Endothelial cell (in vitro differentiated cells): ENCODE results near the gene OR8D1. TPM values are rescaled to one million over a fixed set of nuclear protein-coding genes. Genes with fewer than 3 reads are reported as not detected.

Experiments
- DNase-seq: peaks from one replicate; pipeline ENCODE4 v3.0.0; 2021; ENCODE audit warnings: low spot score
- H3K27ac Mint-ChIP-seq: one replicate; pipeline ENCODE4 v1.8.0; 2021; ENCODE audit warnings: mixed read lengths, inconsistent platforms; ENCODE audit not compliant: unreplicated experiment
- H3K27me3 Mint-ChIP-seq: one replicate; pipeline ENCODE4 v1.8.0; 2021; ENCODE audit warnings: mild to moderate bottlenecking, moderate library complexity, mixed read lengths, inconsistent platforms; ENCODE audit not compliant: unreplicated experiment
- H3K36me3 Mint-ChIP-seq: one replicate; pipeline ENCODE4 v1.8.0; 2021; ENCODE audit warnings: mild to moderate bottlenecking, low read depth, mixed read lengths, inconsistent platforms; ENCODE audit not compliant: unreplicated experiment
- H3K4me1 Mint-ChIP-seq: one replicate; pipeline ENCODE4 v1.8.0; 2021; ENCODE audit warnings: mild to moderate bottlenecking, mixed read lengths, inconsistent platforms; ENCODE audit not compliant: unreplicated experiment
- H3K4me3 Mint-ChIP-seq: one replicate; pipeline ENCODE4 v1.8.0; 2021; ENCODE audit warnings: mild to moderate bottlenecking, mixed read lengths, inconsistent platforms; ENCODE audit not compliant: unreplicated experiment
- H3K9me3 Mint-ChIP-seq: one replicate; pipeline ENCODE4 v1.8.0; 2021; ENCODE audit warnings: mixed read lengths, inconsistent platforms; ENCODE audit not compliant: unreplicated experiment
- CTCF ChIP-seq: fragments of 200-600 bp; sonication (generic); IDR thresholded peaks from one replicate; pipeline ENCODE4 v1.5.0; 2021; ENCODE audit warnings: antibody characterized with exemption; ENCODE audit not compliant: unreplicated experiment
- total RNA-seq: library from RNA; stranded (reverse); fragmentation: NEBNext Ultra II Directional; extraction: Animal tissue kit (Norgen Biotek cat#: 25700); gene quantifications from one replicate; pipeline ENCODE4 v1.2.1, GENCODE V29; 2021; ENCODE audit not compliant: unreplicated experiment

The OR8D1 gene
- total RNA-seq, 1 donor from 2014 or later = not detected

DNA sequence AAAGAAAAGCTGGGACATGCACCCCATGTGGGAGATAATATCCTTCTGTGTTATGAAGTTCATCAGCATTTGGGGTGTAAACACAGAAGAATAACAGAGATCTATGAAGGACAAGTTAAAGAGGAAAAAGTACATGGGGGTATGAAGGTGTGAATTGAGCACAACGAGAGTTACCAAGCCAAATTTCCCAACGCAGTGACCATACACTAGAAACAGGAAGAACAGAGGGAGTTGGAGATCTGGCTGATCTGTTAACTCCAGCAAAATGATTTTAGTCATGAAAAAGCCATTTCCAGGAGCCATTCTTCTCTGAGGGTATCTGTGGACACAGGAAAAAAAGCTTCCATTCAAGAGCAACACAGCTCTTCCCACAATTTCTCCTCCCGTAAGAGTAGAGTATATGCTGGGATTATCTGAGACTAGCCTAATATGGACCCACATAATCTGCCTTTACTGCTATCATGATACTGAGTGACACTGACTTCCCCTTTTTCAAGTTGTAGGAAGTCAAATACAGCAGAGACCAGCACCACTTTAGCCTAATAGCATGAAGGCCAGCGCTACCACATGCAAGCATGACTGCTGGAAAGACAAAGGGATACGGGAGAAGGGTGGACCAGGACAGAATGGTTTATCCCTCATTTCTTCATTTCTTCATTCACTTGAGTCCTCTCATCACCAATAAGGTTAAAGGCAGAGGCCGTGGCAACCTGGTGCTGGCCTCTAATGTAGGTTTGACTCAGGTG lies 25.8 kb upstream of the OR8D1 start:
- no peaks in the 10 kb centered on the region for H3K9me3 Mint-ChIP-seq
- no peaks in the 10 kb centered on the region for H3K36me3 Mint-ChIP-seq
- no peak overlapping the region for H3K4me3 Mint-ChIP-seq
- H3K4me1 Mint-ChIP-seq = no peaks in the 10 kb centered on the region
- DNase-seq = no peak
- H3K27me3 Mint-ChIP-seq = peaks cover 3% of the 10 kb centered on the region
- no peak overlapping the region for H3K27ac Mint-ChIP-seq
- no peak for TF ChIP-seq CTCF

DNA sequence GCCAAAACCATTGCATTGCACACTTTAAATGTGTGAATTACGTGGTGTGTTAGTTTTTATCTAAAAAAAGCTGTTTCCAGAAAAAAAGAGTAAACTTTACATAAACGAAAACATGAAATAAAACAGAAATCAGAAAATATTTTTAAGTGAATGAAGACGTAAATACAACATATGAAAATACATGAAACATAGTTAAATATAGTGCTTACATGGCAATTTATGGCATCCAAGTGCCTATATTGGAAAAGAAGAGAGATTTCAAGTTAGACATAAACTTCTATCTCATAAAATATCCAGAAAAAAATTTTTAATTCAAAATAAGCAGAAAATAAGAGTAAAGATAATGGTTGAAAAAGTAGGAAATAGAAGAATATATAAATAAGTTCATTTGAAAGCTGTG lies 18.1 kb upstream of the OR8D1 start:
- H3K36me3 Mint-ChIP-seq = no peaks in the 10 kb centered on the region
- DNase-seq = no peak
- peaks cover 5% of the 10 kb centered on the region for H3K4me1 Mint-ChIP-seq
- no peak for TF ChIP-seq CTCF
- no peaks in the 10 kb centered on the region for H3K27me3 Mint-ChIP-seq
- H3K9me3 Mint-ChIP-seq = no peaks in the 10 kb centered on the region
- no peak overlapping the region for H3K4me3 Mint-ChIP-seq
- H3K27ac Mint-ChIP-seq = no peak overlapping the region

DNA sequence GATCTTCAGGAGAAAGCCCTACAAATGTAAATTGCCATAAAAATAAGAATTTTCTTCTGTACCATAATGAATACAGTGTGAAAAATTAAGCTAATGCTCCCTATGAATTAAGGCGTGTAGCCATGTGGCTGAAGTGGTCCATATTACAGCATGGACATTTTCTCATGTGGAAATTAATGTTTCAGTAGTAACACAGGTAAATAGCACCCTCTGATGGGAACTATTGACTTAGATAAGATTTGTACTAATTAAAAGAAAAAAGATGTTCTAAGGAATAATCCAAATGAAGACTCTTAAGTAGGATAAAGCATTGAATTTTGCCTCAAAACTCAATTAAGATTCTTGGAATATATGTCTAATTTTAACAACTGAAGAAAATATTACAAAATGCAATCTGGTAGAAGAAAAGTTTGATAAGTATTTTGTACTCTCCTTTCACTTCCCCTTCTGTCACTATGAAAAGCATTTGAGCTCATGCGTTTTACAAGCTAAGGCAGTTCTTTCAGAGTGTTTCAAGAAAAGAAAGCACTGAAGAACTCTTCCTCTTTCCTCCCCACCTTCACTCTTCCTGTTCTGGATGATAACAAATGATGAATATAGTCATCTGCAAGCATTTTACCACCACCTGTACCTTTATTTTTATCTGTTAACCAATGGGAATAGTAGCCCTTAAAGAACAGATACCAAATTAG lies 16.2 kb upstream of the OR8D1 start:
- Mint-ChIP-seq H3K27me3 (no peaks in the 10 kb centered on the region), H3K9me3 (no peaks in the 10 kb centered on the region), H3K27ac (no peak overlapping the region), H3K36me3 (no peaks in the 10 kb centered on the region), H3K4me1 (peaks cover 5% of the 10 kb centered on the region), H3K4me3 (no peak overlapping the region)
- DNase-seq = no peak
- TF ChIP-seq CTCF = no peak

- no peaks in the 10 kb centered on the region for H3K27me3 Mint-ChIP-seq
- no peaks in the 10 kb centered on the region for H3K36me3 Mint-ChIP-seq
- TF ChIP-seq CTCF = no peak
- no peak overlapping the region for H3K4me3 Mint-ChIP-seq
- H3K4me1 Mint-ChIP-seq = peaks cover 5% of the 10 kb centered on the region
- no peak for DNase-seq
- H3K9me3 Mint-ChIP-seq = no peaks in the 10 kb centered on the region
- no peak overlapping the region for H3K27ac Mint-ChIP-seq
Observed at GRCh38 chr11:124327775-124328174, 14.0 kb upstream of the OR8D1 start.

- TF ChIP-seq CTCF = no peak
- Mint-ChIP-seq H3K36me3 (no peaks in the 10 kb centered on the region), H3K9me3 (no peaks in the 10 kb centered on the region), H3K27ac (no peak overlapping the region), H3K4me3 (no peak overlapping the region), H3K4me1 (no peaks in the 10 kb centered on the region), H3K27me3 (peaks cover 2% of the 10 kb centered on the region)
- no peak for DNase-seq
Observed at GRCh38 chr11:124322356-124322755, 8.6 kb upstream of the OR8D1 start.
